Right renal cortex interstitium (tissue), 3 donors: Measurements from ENCODE around the gene RIPK1. TPM values are rescaled to one million over a fixed set of nuclear protein-coding genes. Genes with fewer than 3 reads are reported as not detected.
A peak's percentile ranks its signal among the peaks of the same experiment; 100 is the strongest.
"Not testable (repeated sequence)": the region's sequence is repeated elsewhere in the genome, so short reads cannot be mapped to it uniquely, and the experiment has no call there.

ENCODE experiments used
- DNase-seq, 3 donors: peaks; one replicate each; pipeline ENCODE4 v3.0.0-alpha.2; 2013; ENCODE audit warnings: low read depth in 3 of 3, low spot score in 2 of 3
- polyA plus RNA-seq, 3 donors: library from polyadenylated mRNA; unstranded; fragments of 120-200 nt; gene quantifications; one replicate each; pipeline ENCODE4 v1.2.1, GENCODE V29; 2013; ENCODE audit not compliant: insufficient read length in 3 of 3

The RIPK1 gene
- polyA plus RNA-seq, 3 donors: 24.5 to 27.9 (median 25.2) TPM

DNA sequence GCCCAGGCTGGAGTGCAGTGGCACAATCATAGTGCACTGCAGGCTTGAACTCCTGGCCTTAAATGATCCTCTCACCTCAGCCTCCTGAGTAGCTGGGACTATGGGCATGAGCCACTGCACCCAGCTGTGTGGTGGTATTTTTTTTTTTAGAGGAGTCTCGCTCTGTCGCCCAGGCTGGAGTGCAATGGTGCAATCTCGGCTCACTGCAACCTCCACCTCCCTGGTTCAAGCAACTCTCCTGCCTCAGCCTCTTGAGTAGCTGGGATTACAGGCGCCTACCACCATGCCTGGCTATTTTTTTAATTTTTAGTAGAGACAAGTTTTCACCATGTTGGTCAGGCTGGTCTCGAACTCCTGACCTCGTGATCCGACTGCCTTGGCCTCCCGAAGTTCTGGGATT, 10.7 kb downstream of the RIPK1 start:
- DNase-seq: not testable (repeated sequence)

DNA sequence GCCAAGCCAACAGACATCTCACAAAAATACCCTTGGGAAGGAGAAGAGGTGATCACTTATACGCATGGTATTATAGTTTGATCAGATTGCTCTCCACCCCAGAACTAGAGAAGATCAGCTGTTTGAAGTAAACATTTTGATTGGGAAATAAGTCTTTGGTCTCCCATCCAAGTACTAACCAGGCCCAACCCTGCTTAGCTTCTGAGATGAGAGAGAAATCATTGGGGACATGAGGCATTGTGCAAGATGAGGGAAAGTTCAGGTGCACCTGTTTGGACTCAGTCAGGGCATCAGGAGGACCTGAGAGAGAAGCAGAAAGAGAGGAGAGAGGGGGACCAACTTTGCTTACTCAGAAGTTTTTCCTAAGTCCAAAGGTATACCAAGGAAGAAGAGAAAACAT, 11.4 kb downstream of the RIPK1 start:
- DNase-seq: no peak

DNA sequence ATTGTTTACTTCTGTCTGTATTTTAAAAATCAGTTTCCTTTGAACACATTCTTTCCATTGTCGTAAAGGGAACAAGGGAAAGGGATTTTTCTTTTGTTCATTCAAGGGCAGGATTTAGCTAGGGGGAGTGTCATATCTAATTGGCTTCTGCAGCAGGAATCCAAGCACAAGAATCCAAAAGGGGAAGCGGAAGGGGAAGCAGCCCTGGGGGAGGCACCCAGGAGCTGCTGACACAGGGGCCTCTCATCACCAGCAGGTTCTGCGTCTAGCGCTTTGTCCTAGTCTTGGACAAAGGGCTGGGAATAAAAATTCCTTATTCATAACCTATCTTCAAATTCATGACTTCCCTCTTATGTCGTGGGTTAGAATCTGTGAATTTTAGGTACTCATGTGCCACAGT, 13.7 kb downstream of the RIPK1 start:
- DNase-seq: no peak

DNA sequence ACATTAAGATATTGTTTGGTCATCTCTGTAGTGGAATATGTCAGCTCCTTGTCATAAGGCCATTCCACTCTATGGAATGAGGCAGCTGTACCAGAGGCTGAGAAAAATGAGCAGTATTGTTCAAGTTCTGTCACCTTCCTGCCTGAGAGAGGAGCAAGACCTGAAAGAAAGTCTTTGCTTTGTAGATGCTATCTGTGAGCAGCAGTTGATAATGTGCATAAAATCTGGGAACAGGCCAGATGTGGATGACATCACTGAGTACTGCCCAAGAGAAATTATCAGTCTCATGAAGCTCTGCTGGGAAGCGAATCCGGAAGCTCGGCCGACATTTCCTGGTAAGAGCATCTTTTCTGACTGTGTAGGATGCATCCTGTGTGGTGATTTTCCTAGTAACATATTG, 16.8 kb downstream of the RIPK1 start:
- no peak for DNase-seq

DNA sequence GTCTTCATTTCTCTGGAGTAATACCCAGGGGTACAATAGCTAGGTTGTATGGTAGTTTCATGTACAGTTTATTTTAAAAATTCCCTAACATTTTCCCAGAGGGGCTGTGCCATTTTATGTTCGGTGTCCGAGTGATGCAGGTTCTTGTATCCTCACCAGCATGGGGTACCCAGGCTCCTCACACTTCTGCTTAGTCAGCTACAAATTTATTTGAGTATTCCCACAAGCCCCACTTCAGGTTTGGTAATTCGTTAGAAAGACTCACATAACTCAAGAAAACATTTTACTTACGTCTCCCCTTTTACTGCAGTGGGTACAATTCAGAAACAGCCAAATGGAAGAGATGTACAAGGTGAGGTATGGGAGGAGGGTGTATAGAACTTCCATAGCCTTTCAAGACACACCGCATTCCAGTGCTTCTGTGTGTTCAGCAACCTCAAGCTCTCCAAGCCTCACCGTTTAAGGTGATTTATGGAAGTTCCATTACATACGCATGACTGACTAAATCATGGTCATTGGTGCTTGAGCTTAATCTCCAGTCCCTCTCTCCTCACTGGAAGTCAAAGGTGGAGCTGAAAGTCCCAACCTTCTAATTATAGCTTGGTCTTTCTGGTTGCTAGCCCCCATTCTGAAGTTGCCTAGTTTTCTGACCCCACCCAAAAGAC, 18.1 kb downstream of the RIPK1 start:
- no peak for DNase-seq

DNA sequence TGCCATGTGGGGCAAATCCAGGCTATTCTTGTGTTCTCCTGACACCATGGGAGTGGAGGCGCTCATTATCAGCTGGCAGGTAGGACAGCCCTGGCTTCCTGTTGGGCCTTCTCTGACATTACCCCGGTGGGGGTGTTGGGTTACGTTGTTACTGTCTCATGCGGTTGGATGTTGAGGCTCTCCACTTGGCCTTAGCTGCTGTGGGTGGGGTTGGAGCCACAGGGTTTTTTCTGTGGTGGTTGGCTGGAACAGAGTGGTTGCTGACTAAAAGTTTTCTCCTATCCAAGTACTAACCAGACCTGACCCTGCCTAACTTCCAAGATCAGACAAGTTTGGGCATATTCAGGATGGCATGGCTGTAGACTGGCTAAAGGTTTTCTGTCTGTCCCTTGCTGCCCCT, 20.2 kb downstream of the RIPK1 start:
- no peak for DNase-seq

DNA sequence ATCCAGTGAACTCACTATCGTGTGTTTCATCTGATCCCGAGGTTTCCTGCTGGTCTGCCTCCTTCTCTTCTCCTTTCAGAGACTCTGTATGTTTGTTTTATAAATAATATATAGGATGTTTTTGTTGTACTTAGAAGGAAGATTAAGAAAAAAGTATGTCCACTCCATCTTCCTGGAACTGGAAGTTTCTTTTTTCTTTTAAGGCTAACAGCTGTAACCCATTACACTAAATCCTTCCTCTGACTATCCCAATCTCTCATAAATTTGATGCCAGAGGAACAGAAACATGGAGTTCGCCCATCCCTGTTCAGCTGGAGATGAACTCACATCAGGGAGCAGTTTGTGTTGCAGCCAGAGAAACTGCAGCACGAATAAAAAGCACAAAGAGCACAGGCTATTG, 20.7 kb downstream of the RIPK1 start:
- DNase-seq: peak in 1 of 3 donors; percentile 15

DNA sequence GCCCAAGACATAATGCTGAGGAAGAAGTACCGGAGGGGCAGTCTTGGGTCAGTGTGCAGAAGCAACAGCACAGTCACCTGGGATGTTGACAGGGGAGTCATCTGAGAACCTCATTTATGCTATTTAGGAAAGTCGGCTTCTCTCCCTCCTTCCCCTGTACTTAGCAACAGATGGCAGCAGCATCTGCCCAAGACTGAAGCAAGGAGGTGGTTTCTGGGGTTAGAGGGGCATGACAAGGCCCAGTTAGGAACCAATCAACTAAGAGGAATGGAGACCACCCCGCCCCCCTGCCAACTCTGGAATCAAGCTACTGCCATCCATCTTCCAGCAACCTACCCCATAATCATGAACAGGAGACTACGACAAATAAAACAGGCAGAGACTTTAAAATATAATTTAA, 21.7 kb downstream of the RIPK1 start:
- no peak for DNase-seq

DNA sequence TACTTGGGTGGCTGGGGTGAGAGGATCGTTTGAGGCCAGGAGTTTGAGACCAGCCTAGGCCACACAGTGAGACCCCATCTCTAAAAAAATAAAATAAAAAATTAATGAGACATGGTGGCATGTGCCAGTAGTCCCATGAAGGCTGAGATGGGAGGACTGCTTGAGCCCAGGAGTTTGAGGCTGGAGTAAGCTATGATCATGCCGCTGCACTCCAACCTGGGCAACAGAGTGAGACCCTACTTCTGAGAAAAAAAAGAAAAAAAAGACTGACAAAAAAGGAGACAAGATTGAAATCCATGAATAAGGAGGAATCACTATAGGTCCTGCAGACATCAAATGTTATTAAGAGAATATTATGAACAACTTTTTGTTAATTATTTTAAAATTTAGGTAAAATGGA, 26.5 kb downstream of the RIPK1 start:
- DNase-seq: no peak

DNA sequence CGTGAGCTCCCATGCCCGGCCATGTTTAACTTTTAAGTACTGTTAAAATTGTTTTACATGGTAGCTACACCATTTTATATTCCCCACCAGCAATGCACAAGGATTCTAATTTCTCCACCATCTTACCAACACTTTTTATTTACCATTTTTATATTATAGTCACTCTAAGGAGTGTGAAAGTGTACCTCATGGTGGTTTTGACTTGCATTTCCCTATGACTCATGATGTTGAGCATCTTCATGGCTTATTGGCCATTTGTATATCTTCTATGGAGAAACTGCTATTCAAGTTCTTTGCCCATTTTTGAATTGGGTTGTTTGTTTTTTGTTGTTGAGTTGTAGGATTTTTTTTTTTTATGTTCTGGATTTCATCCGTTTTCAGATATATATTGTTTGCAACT, 34.6 kb downstream of the RIPK1 start:
- no peak for DNase-seq

DNA sequence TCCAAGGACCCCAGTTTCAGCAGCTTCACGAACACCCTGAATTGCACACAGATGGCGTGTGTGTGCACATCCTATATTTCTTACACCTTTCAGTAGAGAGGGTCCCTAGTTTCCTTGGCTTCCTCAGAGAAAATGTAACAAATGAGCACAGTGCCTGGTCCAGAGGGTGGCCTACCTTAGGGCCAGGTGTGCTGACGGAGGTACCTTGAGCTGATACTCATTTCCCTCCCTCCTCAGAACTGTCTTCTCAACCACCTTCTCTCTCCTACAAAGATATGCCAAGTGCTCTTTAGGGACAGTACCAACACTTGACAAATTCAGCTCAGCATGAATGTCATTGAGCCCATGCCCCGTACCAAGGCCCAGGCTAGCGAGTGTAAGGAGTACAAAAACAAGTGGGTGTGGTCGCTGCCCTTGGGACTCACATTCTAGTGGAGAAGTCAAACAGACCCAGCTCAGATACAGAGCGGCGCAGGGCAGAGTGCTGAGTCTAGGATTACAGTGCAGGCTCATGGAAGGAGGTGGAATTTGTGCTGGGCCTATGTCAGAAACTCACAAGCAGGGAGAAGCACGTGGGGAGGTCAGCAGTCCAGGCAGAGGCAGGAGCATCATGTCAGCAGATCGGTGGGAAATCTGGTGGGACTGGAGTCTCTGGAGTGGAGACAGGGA, 40.6 kb downstream of the RIPK1 start:
- DNase-seq: no peak

DNA sequence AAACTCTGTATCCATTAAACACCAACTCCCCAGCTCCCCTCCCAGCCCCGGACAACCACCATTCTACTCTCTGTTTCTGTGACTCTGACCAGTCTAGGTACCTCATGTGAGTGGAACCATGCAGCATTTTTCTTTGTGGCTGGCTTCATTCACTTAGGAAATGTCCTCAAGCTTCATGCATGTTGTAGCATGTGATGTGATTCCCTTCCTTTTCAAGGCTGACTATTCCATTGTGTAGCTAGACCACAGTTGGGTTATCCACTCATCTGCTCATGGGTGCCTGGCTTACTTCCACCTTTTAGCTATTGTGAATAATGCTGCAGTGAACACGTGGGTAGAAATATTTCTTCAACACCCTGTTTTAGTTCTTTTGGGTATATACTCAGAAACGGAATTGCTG, 41.5 kb downstream of the RIPK1 start:
- DNase-seq: no peak

DNA sequence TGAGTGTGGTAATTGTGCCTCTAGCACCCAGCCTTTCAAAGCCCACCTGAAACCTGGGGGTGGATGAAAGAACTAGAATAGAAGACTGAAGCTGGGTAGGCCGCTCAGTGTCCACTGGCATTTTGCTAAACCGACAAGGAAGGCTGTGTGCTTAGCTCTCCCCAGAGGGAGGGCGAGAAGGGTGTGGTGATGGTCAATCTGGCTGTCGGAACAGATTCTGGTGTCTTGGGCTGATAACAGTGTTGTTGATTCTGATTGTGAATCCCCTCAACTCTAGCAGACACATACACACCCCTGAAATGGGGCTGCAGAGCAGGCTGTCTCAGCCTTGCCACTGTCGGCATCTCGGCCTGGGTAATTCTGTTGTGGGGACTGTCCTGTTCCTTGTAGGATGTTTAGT, 46.1 kb downstream of the RIPK1 start:
- no peak for DNase-seq

DNA sequence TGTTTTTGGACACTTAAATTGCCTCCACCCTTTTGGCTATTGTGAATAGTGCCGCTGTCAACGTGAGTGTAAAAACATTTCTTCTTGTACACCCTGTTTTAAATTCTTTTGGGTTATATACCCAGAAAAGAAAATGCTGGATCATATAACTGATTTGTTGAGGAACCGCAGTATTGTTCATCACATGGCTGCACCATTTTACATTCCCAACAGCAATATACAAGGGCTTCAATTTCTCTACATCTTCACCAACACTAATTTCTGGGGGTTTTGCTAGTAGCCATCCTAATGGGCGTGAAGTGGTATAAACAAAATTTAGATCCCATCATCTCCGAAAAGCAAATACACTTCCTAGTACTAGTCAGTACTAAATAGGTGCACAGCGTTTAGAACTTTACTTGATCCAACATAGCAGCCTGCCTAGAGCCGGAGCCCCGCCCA, 49.6 kb downstream of the RIPK1 start:
- DNase-seq: no peak

DNA sequence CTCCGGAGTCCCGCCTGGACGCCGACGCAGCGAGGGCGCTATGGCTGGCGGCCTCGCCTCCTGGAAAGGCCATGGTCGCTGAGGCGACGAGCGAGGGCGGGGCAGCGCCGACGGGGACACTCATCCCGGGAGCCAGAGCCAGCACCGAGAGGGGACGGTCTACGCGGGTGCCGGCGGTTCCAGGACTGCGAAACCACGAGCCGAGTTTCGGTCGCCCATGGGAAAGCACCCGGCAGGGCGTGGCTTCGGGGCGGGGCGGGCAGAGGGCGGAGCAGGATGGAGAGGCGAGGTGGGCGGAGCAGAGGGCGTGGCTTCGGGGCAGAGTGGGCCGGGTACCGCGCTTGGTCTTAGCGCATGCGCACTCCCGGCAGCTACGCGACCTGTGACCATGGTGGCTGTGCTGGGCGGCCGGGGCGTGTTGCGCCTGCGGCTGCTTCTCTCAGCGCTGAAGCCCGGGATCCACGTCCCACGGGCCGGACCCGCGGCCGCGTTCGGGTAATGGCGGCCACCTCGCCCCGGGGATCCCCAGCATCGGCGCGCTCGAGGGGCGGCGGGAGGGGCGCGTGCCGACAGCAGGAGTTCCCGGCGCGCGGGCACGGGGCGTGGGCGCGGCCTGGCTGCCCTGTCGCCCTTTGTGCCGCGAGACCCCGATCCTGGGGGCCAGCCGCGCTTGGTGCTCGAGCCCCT, 50.2 kb downstream of the RIPK1 start, which contains the start of gene BPHL:
Gene BPHL (plus strand): TSS at position 359 of the 687 bp plus-strand sequence. CDS start 30 bp downstream, at position 389.
- DNase-seq: peak; percentile 89 to 91 (median 90)

DNA sequence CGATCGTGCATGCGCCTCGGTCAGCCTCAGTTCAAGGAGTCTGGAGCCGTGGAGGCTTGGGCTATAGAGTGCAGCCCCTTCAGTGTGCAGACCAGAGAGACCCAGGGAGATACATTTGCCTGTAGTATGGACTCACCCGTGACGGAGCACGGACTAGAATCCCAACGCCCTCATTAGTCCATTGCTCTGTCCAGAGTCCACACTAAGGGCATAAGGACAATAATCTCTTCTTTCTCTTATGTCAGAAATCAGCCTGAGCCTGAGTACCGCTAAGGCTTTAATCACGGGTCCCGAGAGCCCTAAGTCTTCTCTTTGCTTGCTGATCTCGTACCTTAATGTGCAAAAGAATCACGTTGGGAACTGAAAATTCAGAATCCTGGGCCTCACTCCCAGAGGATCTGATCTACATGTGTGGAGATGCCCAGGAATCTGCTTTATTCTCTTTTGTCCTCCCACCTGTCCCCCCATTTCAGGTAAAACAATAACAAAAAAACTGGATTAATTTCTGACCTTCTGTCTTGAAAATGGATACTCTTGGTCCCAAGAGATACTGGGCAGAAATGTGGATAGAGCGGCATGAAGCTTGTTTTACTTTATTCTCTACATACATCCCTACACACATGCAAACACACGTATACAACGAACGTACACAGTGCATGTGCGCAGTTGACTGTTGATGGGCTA, 50.9 kb downstream of the RIPK1 start:
- DNase-seq: peak; percentile 32 to 40 (median 39)

DNA sequence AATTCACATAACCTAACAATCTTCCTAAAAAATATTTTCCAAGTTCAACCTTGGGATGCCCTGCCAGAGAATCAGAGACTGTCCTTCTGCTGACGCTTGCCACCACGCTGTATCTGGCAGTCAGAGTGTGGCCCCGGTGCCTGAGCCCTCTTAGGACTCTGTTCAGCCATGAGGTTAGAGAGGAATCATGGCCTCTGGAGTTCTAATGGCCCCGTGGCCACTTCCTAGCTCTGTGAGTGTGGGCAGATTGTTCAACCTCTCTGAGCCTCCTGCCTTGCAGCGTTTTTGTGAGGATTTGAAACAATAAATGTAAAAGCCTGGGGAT, 52.4 kb downstream of the RIPK1 start:
- DNase-seq: no peak

DNA sequence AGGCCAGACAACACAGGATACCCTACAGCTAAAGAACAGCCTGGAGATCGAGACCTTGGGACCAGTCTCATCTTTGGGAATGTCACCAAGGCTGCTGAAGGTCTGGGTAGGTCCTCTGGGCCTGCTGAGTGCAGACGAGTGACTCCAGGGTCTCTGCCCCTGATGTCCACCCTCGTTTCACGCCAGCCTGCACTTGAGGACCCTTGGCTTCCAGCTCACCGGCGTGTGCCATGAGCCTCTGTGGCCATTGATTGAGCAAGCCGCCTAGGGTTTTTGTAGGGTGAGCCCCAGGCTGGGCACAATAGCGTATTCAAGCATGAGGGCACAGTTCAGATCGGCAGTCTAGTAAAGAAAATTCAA, 54.5 kb downstream of the RIPK1 start:
- no peak for DNase-seq

DNA sequence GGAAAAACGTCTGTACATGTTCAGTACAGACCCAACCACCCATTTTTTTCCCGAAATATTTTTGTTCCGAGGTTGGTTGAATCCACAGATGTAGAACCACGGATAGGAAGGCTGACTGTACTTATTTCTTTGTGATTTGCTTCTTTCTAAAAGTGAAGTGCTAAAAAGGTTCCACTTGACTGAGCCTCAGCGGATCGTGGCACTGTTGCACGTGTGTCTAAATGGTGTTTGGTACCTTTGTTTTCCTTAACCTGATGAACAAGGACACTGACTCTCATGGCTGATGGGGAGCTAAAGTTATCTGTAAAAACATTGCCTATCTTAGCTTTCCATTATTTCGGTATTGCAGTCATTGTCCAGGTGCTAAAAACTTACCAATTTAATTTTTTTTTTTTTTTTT, 56.4 kb downstream of the RIPK1 start:
- DNase-seq: no peak

DNA sequence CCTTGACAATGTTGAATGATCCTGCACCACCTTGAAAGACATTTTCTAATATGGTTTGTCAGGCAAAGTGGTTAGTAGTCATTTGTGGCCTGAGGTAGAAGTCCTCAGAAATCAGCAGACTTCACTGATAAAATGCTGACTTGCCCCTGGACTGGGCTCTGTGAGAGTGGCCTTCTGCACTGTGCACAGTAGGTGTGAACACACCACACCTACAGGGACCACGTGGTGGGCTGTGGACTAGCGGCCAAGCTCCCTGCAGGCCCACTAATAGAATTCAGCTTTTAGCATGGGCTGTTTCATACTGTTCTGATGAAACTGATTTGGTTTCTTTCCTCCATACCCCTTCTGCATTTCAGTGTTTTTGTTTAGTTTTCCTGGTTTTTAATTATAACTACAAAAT, 57.5 kb downstream of the RIPK1 start:
- DNase-seq: no peak

DNA sequence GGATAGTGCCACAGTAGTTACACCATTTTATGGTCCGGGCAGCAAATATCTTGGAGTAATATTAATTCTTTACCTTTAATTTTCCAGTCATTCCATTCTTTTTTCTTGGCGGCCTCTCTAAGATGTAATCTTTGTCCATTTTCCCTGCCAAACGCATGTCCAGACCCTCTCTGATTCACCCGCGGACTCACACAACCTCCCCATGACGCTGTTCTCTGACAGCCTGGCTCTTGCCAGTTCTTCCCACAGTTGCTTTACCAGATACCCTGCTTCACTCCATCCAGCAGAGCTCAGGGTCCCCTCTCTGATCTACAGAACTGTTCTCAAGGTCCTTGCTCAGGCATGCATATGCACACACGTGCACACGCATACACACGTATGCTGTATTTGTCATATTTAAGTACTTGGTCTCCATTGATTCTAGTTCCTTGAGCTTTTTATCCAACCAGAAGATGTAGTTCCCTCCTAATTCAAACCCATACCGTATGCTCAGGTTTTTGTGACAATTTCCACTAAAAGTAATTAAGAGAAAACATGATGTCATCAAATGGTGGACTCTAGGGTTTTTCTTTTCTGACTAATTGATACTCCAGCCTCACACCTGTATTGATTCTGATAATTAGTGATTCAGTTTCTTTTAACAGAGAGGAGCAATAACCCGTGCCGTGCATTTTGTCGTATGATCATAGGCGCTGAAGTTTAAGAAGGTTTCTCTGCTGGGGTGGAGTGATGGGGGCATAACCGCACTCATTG, 60.2 kb downstream of the RIPK1 start:
- DNase-seq: no peak
